IMR-90 (cell line): Measurements from ENCODE around the gene CCDC167. TPM values are rescaled to one million over a fixed set of nuclear protein-coding genes. Genes with fewer than 3 reads are reported as not detected.

ENCODE experiments used
- ATAC-seq: fragments of 200-7000 bp; cut with Tn5 transposase; 2 replicates; pipeline ENCODE4 v1.9.1; 2020; ENCODE audit warnings: low read depth, mild to moderate bottlenecking, moderate library complexity
- BruUV-seq: library from RNA; stranded (reverse); fragments of 400-500 nt; replicated peaks from 2 replicates; lab custom pipeline; 2021; lab: Mats Ljungman, UMichigan
- CTCF ChIA-PET: fragments of 300-600 bp; formaldehyde crosslinking; extraction: SDS; loops from one replicate; lab custom pipeline; 2021; ENCODE audit warnings: antibody characterized with exemption; lab: Yijun Ruan, JAX
- POLR2A ChIA-PET: fragments of 300-600 bp; sonication (Branson Sonifier 250); formaldehyde crosslinking; loops from one replicate; lab custom pipeline; 2022; ENCODE audit warnings: antibody characterized with exemption; ENCODE audit not compliant: unreplicated experiment; lab: Charles Lee
- DNase-seq: peaks from one replicate; pipeline ENCODE4 v3.0.0; 2013
- H2AFZ ChIP-seq: replicated peaks from 2 replicates; pipeline ENCODE3; 2013; ENCODE audit warnings: low read length, mild to moderate bottlenecking; ENCODE audit not compliant: poor library complexity
- H2AK5ac ChIP-seq: 2 replicates; pipeline ENCODE4 v1.6.1; 2013; ENCODE audit warnings: low read depth, low read length, inconsistent platforms
- H2AK9ac ChIP-seq: replicated peaks from 2 replicates; pipeline ENCODE3; 2013; ENCODE audit warnings: mild to moderate bottlenecking, low read depth, low read length, moderate library complexity; ENCODE audit not compliant: poor library complexity
- H2BK120ac ChIP-seq: 2 replicates; pipeline ENCODE4 v1.6.1; 2013; ENCODE audit warnings: low read depth, low read length, inconsistent platforms
- H2BK15ac ChIP-seq: 3 replicates; pipeline ENCODE4 v1.6.1; 2013; ENCODE audit warnings: low read depth, low read length, inconsistent platforms
- H2BK20ac ChIP-seq: 2 replicates; pipeline ENCODE4 v1.6.1; 2013; ENCODE audit warnings: low read depth, mild to moderate bottlenecking, inconsistent platforms, low read length, moderate library complexity
- H2BK5ac ChIP-seq: 2 replicates; pipeline ENCODE4 v1.6.1; 2013; ENCODE audit warnings: mild to moderate bottlenecking, low read depth, low read length, inconsistent platforms; ENCODE audit not compliant: poor library complexity, severe bottlenecking
- H3K14ac ChIP-seq: replicated peaks from 2 replicates; pipeline ENCODE4 v1.6.1; 2013; ENCODE audit warnings: low read depth, low read length, inconsistent platforms
- H3K18ac ChIP-seq: 2 replicates; pipeline ENCODE4 v1.6.1; 2013; ENCODE audit warnings: low read depth, low read length, control low read depth
- H3K23ac ChIP-seq: 2 replicates; pipeline ENCODE4 v1.6.1; 2013; ENCODE audit warnings: low read depth, low read length, inconsistent platforms
- H3K27ac ChIP-seq: 2 replicates; pipeline ENCODE4 v1.5.1; 2013; ENCODE audit warnings: mild to moderate bottlenecking, control low read depth, low read length; ENCODE audit not compliant: insufficient read depth
- H3K27me3 ChIP-seq: 2 replicates; pipeline ENCODE4 v1.6.1; 2013; ENCODE audit warnings: low read length; ENCODE audit not compliant: control insufficient read depth, insufficient read depth
- H3K36me3 ChIP-seq: 2 replicates; pipeline ENCODE4 v1.6.1; 2013; ENCODE audit warnings: low read length, mixed read lengths; ENCODE audit not compliant: control insufficient read depth, insufficient read depth
- H3K4ac ChIP-seq: 2 replicates; pipeline ENCODE4 v1.6.1; 2013; ENCODE audit warnings: low read depth, low read length, inconsistent platforms
- H3K4me1 ChIP-seq: 2 replicates; pipeline ENCODE4 v1.6.1; 2013; ENCODE audit warnings: low read length, mixed read lengths; ENCODE audit not compliant: control insufficient read depth, insufficient read depth
- H3K4me2 ChIP-seq: 2 replicates; pipeline ENCODE4 v1.6.1; 2013; ENCODE audit warnings: low read depth, mild to moderate bottlenecking, control low read depth, low read length, moderate library complexity
- H3K4me3 ChIP-seq: 2 replicates; pipeline ENCODE4 v1.5.1; 2013; ENCODE audit warnings: low read depth, mild to moderate bottlenecking, control low read depth, low read length, moderate library complexity; ENCODE audit not compliant: insufficient read depth
- H3K56ac ChIP-seq: 2 replicates; pipeline ENCODE4 v1.6.1; 2013; ENCODE audit warnings: low read length, inconsistent platforms; ENCODE audit not compliant: insufficient read depth; ENCODE audit errors: extremely low read depth
- H3K79me1 ChIP-seq, 2 experiments: 2 replicates each; pipeline ENCODE4 v1.6.1; 2013; ENCODE audit warnings: low read length in 2 of 2, inconsistent platforms in 1 of 2, low read depth in 1 of 2
- H3K9ac ChIP-seq: 2 replicates; pipeline ENCODE4 v1.6.1; 2013; ENCODE audit warnings: low read depth, low read length, control low read depth
- H3K9me1 ChIP-seq: 2 replicates; pipeline ENCODE4 v1.6.1; 2013; ENCODE audit warnings: low read length, inconsistent platforms; ENCODE audit not compliant: insufficient read depth
- H3K9me3 ChIP-seq: 2 replicates; pipeline ENCODE4 v1.6.1; 2013; ENCODE audit warnings: low read length; ENCODE audit not compliant: control insufficient read depth, insufficient read depth
- H4K20me1 ChIP-seq: 2 replicates; pipeline ENCODE4 v1.6.1; 2013; ENCODE audit warnings: low read length, inconsistent platforms; ENCODE audit not compliant: insufficient read depth
- H4K5ac ChIP-seq: 2 replicates; pipeline ENCODE4 v1.6.1; 2013; ENCODE audit warnings: mild to moderate bottlenecking, low read depth, low read length, control low read depth
- H4K8ac ChIP-seq, 2 experiments: 2 replicates each; pipeline ENCODE4 v1.6.1; 2013; ENCODE audit warnings: low read depth in 2 of 2, low read length in 2 of 2, control low read depth in 1 of 2, inconsistent platforms in 1 of 2
- H4K91ac ChIP-seq: 2 replicates; pipeline ENCODE4 v1.6.1; 2013; ENCODE audit warnings: low read depth, low read length, inconsistent platforms; ENCODE audit not compliant: insufficient read depth
- BHLHE40 ChIP-seq: fragments of 150-350 bp; IDR thresholded peaks from 2 replicates; pipeline ENCODE4 v1.6.1; 2016; ENCODE audit warnings: mild to moderate bottlenecking, low read depth, low read length
- CEBPB ChIP-seq: IDR thresholded peaks from 2 replicates; pipeline ENCODE4 v1.6.1; 2012; ENCODE audit warnings: low read depth, low read length, improper control_type of control experiment
- CHD1 ChIP-seq: IDR thresholded peaks from 2 replicates; pipeline ENCODE4 v1.6.1; 2012; ENCODE audit warnings: low read depth, low read length, improper control_type of control experiment
- ELK1 ChIP-seq: fragments of 150-350 bp; IDR thresholded peaks from 2 replicates; pipeline ENCODE4 v1.6.1; 2016; ENCODE audit warnings: low read depth, mild to moderate bottlenecking, low read length, moderate library complexity, borderline replicate concordance
- FOS ChIP-seq: fragments of 150-350 bp; IDR thresholded peaks from 2 replicates; pipeline ENCODE4 v1.6.1; 2016; ENCODE audit warnings: low read depth, low read length
- MAFK ChIP-seq: IDR thresholded peaks from 2 replicates; pipeline ENCODE4 v1.6.1; 2012; ENCODE audit warnings: low read depth, low read length, improper control_type of control experiment
- MAZ ChIP-seq: IDR thresholded peaks from 2 replicates; pipeline ENCODE4 v1.6.1; 2012; ENCODE audit warnings: low read depth, mild to moderate bottlenecking, low read length, improper control_type of control experiment, moderate library complexity, borderline replicate concordance
- MXI1 ChIP-seq: IDR thresholded peaks from 2 replicates; pipeline ENCODE4 v1.6.1; 2012; ENCODE audit warnings: low read depth, mild to moderate bottlenecking, low read length, moderate library complexity, borderline replicate concordance
- POLR2A ChIP-seq: IDR thresholded peaks from 2 replicates; pipeline ENCODE4 v1.6.1; 2012; ENCODE audit warnings: mild to moderate bottlenecking, low read depth, low read length
- RAD21 ChIP-seq: IDR thresholded peaks from 2 replicates; pipeline ENCODE4 v1.6.1; 2012; ENCODE audit warnings: low read length, improper control_type of control experiment
- RCOR1 ChIP-seq: IDR thresholded peaks from 2 replicates; pipeline ENCODE4 v1.6.1; 2012; ENCODE audit warnings: mild to moderate bottlenecking, low read length, improper control_type of control experiment; ENCODE audit not compliant: insufficient replicate concordance
- RFX5 ChIP-seq: IDR thresholded peaks from 2 replicates; pipeline ENCODE4 v1.8.0; 2012; ENCODE audit warnings: low read depth, mild to moderate bottlenecking, low read length, moderate library complexity
- SMC3 ChIP-seq: fragments of 150-350 bp; IDR thresholded peaks from 2 replicates; pipeline ENCODE4 v1.6.1; 2016; ENCODE audit warnings: low read depth, mild to moderate bottlenecking, antibody characterized with exemption, low read length, moderate library complexity
- WGBS, 2 experiments: methylation state at CpG; one replicate each; pipeline versions ENCODE4 v1.1.5 to v1.1.7; 2013; ENCODE audit warnings: missing lambda C conversion rate in 2 of 2; ENCODE audit not compliant: insufficient read length in 1 of 2; ENCODE audit errors: extremely low coverage in 2 of 2; 5-methylcytosine and 5-hydroxymethylcytosine counted together
- dilution Hi-C: fragments of 300-500 bp; cut with HindIII; formaldehyde crosslinking; loops from one replicate; pipeline ENCODE4 v1.14.3; 2018; ENCODE audit warnings: low sequenced_read_pairs; ENCODE audit not compliant: unreplicated experiment
- in situ Hi-C: fragments of 300-500 bp; cut with MboI; formaldehyde crosslinking; loops from 3 replicates; pipeline ENCODE4 v1.14.3; 2019; ENCODE audit warnings: low sequenced_read_pairs, inconsistent platforms, mixed read lengths
- intact Hi-C: fragments of 100-400 bp; cut with micrococcal nuclease; formaldehyde crosslinking; loops from 2 replicates; pipeline ENCODE4 v1.10.0; 2022
- polyA plus RNA-seq, 3 experiments: library from polyadenylated mRNA; depleted of rRNA; stranded (reverse); fragments of >200 nt; gene quantifications; 2 replicates each; pipeline ENCODE4 v1.2.3, GENCODE V29; 2012; ENCODE audit warnings: low replicate concordance in 1 of 3
- total RNA-seq: library from RNA; depleted of rRNA; stranded (reverse); fragments of >200 nt; gene quantifications from 2 replicates; pipeline ENCODE4 v1.2.3, GENCODE V29; 2012

Gene CCDC167
- total and polyA plus RNA-seq, 2 of the 4 experiments (the other 2 are of a cell fraction): 35.8 to 96.8 TPM

- no peak for ATAC-seq
- no peaks in the 10 kb centered on the region for H3K4me1 ChIP-seq
- DNase-seq: no peak
Measured at GRCh38 chr6:37491171-37491829, 8.4 kb downstream of the CCDC167 start.

More at GRCh38 chr6:37491171-37491829, 8.4 kb downstream of the CCDC167 start:
- no peak overlapping the region for H2BK15ac ChIP-seq
- no peak overlapping the region for H2BK20ac ChIP-seq
- WGBS, 2 experiments: 77% methylated on average over 5 of the region's 12 CpGs; no CpG with 5 or more reads in 1 of the 2 experiments
- CTCF ChIA-PET: interaction anchor here (1.1 kb wide), 2 partner anchors 9 to 74 kb away, joined by 4 to 5 read pairs; partner anchors contain the start of gene CCDC167
- peaks cover 4% of the 10 kb centered on the region; the same call in 1 of the 2 replicates for H3K9me1 ChIP-seq
- in situ Hi-C loops: no loop called here
- no peak overlapping the region for H2AK5ac ChIP-seq
- dilution Hi-C loops: no loop called here
- H3K4me2 ChIP-seq: no peak overlapping the region
- no peaks in the 10 kb centered on the region for H3K9me3 ChIP-seq
- H2AFZ ChIP-seq: no peak overlapping the region
- H3K27ac ChIP-seq: no peak overlapping the region
- TF ChIP-seq POLR2A (no peak), ELK1 (no peak), MXI1 (no peak), CEBPB (no peak), FOS (no peak), CHD1 (no peak), RCOR1 (no peak), MAZ (no peak), MAFK (no peak), RAD21 (no peak), RFX5 (no peak), BHLHE40 (no peak), SMC3 (no peak)
- H4K8ac ChIP-seq: no peak overlapping the region
- no peak overlapping the region for H3K4me3 ChIP-seq
- no TSS peak for BruUV-seq
- H4K5ac ChIP-seq: no peak overlapping the region
- H4K20me1 ChIP-seq: peaks cover 6% of the 10 kb centered on the region
- no peak overlapping the region for H2BK5ac ChIP-seq
- no peaks in the 10 kb centered on the region for H3K36me3 ChIP-seq
- H2BK120ac ChIP-seq: no peak overlapping the region
- intact Hi-C loops: loop anchor here (10.0 kb wide), 1 partner anchor 514 kb away; no protein-coding TSS in a partner anchor
- H3K14ac ChIP-seq: no peak overlapping the region
- no peak overlapping the region for H3K9ac ChIP-seq
- peaks cover 0 to 32% of the 10 kb centered on the region in 2 experiments; a peak in 3 of 4 replicates for H3K79me1 ChIP-seq
- H2AK9ac ChIP-seq: no peak overlapping the region
- no peak overlapping the region for H3K56ac ChIP-seq
- no peak overlapping the region for H4K91ac ChIP-seq
- no peaks in the 10 kb centered on the region for H3K27me3 ChIP-seq
- POLR2A ChIA-PET: no interaction called here
- no peak overlapping the region for H3K18ac ChIP-seq
- no peak overlapping the region for H3K4ac ChIP-seq
- H3K23ac ChIP-seq: 0 out of 2 replicates have a peak overlapping the region, but pooled peaks have one; percentile 43
